GM19238 (cell line): ENCODE measurements around the gene ITCH.
"Not testable (repeated sequence)": the region's sequence is repeated elsewhere in the genome, so short reads cannot be mapped to it uniquely, and the experiment has no call there.

Source experiments
- DNase-seq: peaks from one replicate; pipeline ENCODE4 v3.0.0; 2011; ENCODE audit warnings: low spot score; ENCODE audit not compliant: insufficient read length

The ITCH gene

GRCh38 chr20:34452281-34452982, 89.4 kb downstream of the ITCH start:
- no peak for DNase-seq

- DNase-seq, result no peak
Observed at GRCh38 chr20:34458631-34459030, 95.6 kb downstream of the ITCH start.

GRCh38 chr20:34459209-34459897, 96.3 kb downstream of the ITCH start:
- no peak for DNase-seq

- no peak for DNase-seq
Observed at GRCh38 chr20:34461779-34462087, 98.7 kb downstream of the ITCH start.

- no peak for DNase-seq
Observed at GRCh38 chr20:34468951-34469350, 105.9 kb downstream of the ITCH start.

- no peak for DNase-seq
Observed at GRCh38 chr20:34472246-34472925, 109.3 kb downstream of the ITCH start.

- DNase-seq, result no peak
Observed at GRCh38 chr20:34473262-34473883, 110.3 kb downstream of the ITCH start.

GRCh38 chr20:34475979-34476736, 113.1 kb downstream of the ITCH start:
- peak; percentile 23 for DNase-seq

GRCh38 chr20:34479627-34480026, 116.6 kb downstream of the ITCH start:
- DNase-seq, result no peak

- DNase-seq, result not testable (repeated sequence)
Observed at GRCh38 chr20:34482154-34482553, 119.1 kb downstream of the ITCH start.

GRCh38 chr20:34483585-34484220, 120.6 kb downstream of the ITCH start:
- not testable (repeated sequence) for DNase-seq

GRCh38 chr20:34485068-34485634, 122.1 kb downstream of the ITCH start:
- no peak for DNase-seq

- DNase-seq, result no peak
Observed at GRCh38 chr20:34491226-34491931, 128.3 kb downstream of the ITCH start.

- DNase-seq, result no peak
Observed at GRCh38 chr20:34491932-34492509, 128.9 kb downstream of the ITCH start.

- no peak for DNase-seq
Observed at GRCh38 chr20:34493646-34494045, 130.6 kb downstream of the ITCH start.

GRCh38 chr20:34495307-34495706, 132.2 kb downstream of the ITCH start:
- no peak for DNase-seq

- no peak for DNase-seq
Observed at GRCh38 chr20:34495916-34496315, 132.8 kb downstream of the ITCH start.

- DNase-seq, result not testable (repeated sequence)
Observed at GRCh38 chr20:34497596-34497995, 134.5 kb downstream of the ITCH start.

- DNase-seq, result no peak
Observed at GRCh38 chr20:34500823-34501222, 137.8 kb downstream of the ITCH start.

GRCh38 chr20:34506480-34506879, 143.4 kb downstream of the ITCH start:
- DNase-seq, result no peak
